LNCaP clone FGC (cell line): ENCODE results near the gene VRTN.
"Not testable (repeated sequence)": the region's sequence is repeated elsewhere in the genome, so short reads cannot be mapped to it uniquely, and the experiment has no call there.

Experiments
- DNase-seq: peaks from one replicate; pipeline ENCODE4 v3.0.0-alpha.2; 2011; ENCODE audit warnings: low read depth
- H3K4me3 ChIP-seq: 2 replicates; pipeline ENCODE4 v1.5.1; 2011; ENCODE audit warnings: mild to moderate bottlenecking, low read depth, low read length, control low read depth
- CTCF ChIP-seq: IDR thresholded peaks from 2 replicates; pipeline ENCODE4 v1.5.1; 2012; ENCODE audit warnings: mild to moderate bottlenecking; ENCODE audit not compliant: control insufficient read depth, insufficient read depth; ENCODE audit errors: extremely low read depth

The VRTN gene

GRCh38 chr14:74326369-74327152 is 21.7 kb upstream of the VRTN start:
- H3K4me3 ChIP-seq: no peak overlapping the region
- DNase-seq: no peak
- TF ChIP-seq CTCF: no peak

GRCh38 chr14:74329950-74330552 is 18.2 kb upstream of the VRTN start:
- DNase-seq, H3K4me3 ChIP-seq: not testable (repeated sequence)

DNA sequence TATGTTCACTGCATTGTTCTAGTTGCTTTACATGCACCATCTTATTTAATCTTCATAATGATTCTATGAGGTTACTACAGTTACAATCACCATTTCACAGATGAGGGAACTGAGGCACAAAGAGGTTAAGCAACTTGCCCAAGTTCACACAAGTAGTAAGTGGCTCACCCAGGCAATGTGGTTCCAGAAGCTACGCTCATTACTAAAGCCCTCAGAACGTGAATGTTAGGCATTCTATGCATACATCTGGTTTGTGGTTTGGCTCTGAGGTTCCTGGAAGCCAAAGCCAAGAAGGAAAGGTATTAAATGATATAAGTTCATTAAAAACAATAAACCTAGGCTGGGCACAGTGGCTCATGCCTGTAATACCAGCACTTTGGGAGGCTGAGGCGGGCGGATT is 14.4 kb upstream of the VRTN start:
- no peak for DNase-seq
- TF ChIP-seq CTCF: no peak

DNA sequence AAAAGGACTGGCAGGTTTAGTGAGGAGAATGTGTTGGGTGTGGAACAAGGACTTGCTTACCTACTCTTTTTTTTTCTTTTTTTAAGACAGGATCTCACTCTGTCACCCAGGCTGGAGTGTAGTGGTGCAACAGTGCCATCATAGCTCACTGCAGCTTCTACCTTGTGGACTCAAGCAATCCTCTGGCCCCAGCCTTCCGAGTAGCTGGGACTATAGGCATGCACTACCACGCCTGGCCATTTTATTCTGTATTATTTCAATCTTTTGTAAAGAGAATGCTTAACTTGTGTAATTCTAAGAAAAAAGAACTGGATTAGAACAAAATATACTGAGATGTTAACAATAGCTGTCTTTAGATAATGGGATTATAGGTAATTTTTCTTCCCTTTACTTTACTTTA is 1.9 kb upstream of the VRTN start:
- no peak for DNase-seq
- TF ChIP-seq CTCF: no peak

More for the DNA sequence above, 14.4 kb upstream of the VRTN start:
- H3K4me3 ChIP-seq: no peak overlapping the region

DNA sequence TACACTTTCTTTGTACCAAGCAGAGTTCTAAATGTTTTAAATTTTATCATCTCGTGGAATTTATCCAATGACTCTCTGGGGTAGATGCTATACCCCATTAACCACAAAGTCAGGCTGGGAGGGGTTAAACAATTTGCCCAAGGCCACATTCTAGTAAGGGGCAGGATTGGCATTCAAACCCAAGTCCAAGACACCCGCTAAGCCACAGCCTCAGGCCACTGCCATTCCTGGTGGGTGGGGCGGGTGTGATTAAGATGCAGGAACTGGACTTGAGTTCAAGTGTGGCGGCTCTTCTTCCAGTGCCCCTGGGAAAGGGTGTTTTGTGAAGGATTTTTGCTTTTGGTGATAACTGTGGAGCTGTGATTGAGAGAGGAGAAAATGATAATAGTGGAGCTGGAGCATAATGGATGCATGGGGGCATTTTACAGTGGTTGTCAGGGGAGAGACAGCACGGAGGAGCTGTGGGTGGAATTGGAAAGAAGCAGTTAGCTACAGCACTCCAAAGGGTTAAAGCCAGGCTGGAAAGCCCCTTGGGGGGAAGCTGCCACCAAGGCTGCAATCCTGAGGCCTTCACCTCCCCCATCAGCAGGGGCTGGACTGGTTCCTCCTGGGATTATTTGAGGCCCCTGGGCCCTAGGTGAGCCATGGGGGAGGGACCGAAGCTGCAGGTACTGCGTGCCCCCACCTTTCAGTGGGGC is 1.0 kb upstream of the VRTN start:
- H3K4me3 ChIP-seq: no peak overlapping the region
- TF ChIP-seq CTCF: no peak
- DNase-seq: no peak

More for the DNA sequence above, 1.9 kb upstream of the VRTN start:
- H3K4me3 ChIP-seq: no peak overlapping the region

GRCh38 chr14:74347795-74348100 is 523 bp upstream of the VRTN start:
- TF ChIP-seq CTCF: no peak
- no peak for DNase-seq
- no peak overlapping the region for H3K4me3 ChIP-seq

GRCh38 chr14:74348735-74349463 is 628 bp downstream of the VRTN start:
- no peak for TF ChIP-seq CTCF
- DNase-seq: no peak
- no peak overlapping the region for H3K4me3 ChIP-seq
